Mesodermal cell (in vitro differentiated cells): ENCODE results near the gene SPRED1.
"Not testable (repeated sequence)": the region's sequence is repeated elsewhere in the genome, so short reads cannot be mapped to it uniquely, and the experiment has no call there.

Experiments
- H3K27ac ChIP-seq: 2 replicates; pipeline ENCODE4 v1.7.0; 2013; ENCODE audit warnings: mild to moderate bottlenecking, low read depth, low read length, moderate library complexity; ENCODE audit not compliant: severe bottlenecking
- H3K36me3 ChIP-seq: 2 replicates; pipeline ENCODE4 v1.7.1; 2013; ENCODE audit warnings: mild to moderate bottlenecking, low read length, moderate library complexity; ENCODE audit not compliant: control insufficient read depth, insufficient read depth
- H3K4me1 ChIP-seq: one replicate; pipeline ENCODE4 v1.7.1; 2013; ENCODE audit warnings: mild to moderate bottlenecking, low read length; ENCODE audit not compliant: insufficient read depth, control insufficient read depth, poor library complexity, severe bottlenecking
- H3K4me3 ChIP-seq: 2 replicates; pipeline ENCODE4 v1.7.0; 2013; ENCODE audit warnings: low read length, control low read depth, mild to moderate bottlenecking; ENCODE audit not compliant: insufficient read depth, poor library complexity, severe bottlenecking; ENCODE audit errors: extremely low read depth
- H3K9me3 ChIP-seq: 2 replicates; pipeline ENCODE4 v1.7.1; 2013; ENCODE audit warnings: mild to moderate bottlenecking, low read length, moderate library complexity; ENCODE audit not compliant: control insufficient read depth
- whole genome bisulfite sequencing, 2 experiments: methylation state at CpG; one replicate each; pipeline ENCODE4 v1.1.5; 2013; ENCODE audit warnings: missing lambda C conversion rate in 2 of 2; ENCODE audit not compliant: insufficient coverage in 2 of 2; 5-methylcytosine and 5-hydroxymethylcytosine counted together

SPRED1 gene

DNA sequence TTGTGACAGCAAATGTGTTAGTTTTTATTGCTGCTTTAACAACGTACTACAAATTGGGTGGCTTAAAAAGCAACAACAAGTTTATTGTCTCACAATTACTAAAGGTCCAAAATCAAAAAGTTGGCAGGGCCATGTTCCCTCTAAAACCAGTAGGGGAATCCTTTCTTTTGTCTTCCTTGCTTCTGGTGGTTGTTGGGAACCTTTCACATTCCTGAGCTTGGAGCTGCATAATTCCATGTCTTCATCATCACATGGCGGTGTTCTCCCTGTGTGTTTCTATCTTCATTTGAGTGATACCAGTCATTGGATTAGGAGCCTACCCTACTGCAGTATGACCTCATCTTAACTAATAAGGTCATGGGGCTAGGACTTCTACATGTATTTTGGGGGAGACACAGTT, 7.4 kb downstream of the SPRED1 start:
- no peak overlapping the region for H3K27ac ChIP-seq
- no peaks in the 10 kb centered on the region for H3K9me3 ChIP-seq
- H3K4me3 ChIP-seq: no peak overlapping the region
- 20% methylated on average over 1 of the region's 2 CpGs; no CpG with 5 or more reads in 1 of the 2 experiments for WGBS, 2 experiments
- H3K36me3 ChIP-seq: peaks cover 3% of the 10 kb centered on the region
- H3K4me1 ChIP-seq: peaks cover 5% of the 10 kb centered on the region

DNA sequence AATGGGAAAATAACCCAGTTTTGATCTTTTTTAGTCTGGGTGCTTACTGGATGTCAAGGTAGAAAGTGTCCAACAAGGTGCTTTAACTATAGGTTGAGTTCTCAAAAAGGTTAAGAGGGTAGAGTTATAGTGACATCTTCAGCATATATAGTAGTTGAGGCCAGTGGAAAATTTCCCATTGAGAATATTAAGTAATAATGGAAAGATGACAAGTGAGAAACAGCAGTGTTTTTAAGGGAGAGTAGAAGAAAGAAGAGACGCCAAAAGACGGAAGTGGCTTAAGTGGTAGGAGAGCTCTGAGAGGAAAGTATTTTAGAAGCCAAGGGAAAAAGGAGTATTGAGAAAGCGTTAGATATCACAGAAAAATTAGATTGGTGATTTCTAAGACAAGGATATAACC, 10.6 kb downstream of the SPRED1 start:
- Histone ChIP-seq H3K4me3 (no peak overlapping the region), H3K9me3 (no peaks in the 10 kb centered on the region), H3K36me3 (peaks cover 9% of the 10 kb centered on the region), H3K4me1 (no peaks in the 10 kb centered on the region), H3K27ac (no peak overlapping the region)
- 95 to 96% methylated on average over 3 of the region's 3 CpGs for WGBS, 2 experiments

DNA sequence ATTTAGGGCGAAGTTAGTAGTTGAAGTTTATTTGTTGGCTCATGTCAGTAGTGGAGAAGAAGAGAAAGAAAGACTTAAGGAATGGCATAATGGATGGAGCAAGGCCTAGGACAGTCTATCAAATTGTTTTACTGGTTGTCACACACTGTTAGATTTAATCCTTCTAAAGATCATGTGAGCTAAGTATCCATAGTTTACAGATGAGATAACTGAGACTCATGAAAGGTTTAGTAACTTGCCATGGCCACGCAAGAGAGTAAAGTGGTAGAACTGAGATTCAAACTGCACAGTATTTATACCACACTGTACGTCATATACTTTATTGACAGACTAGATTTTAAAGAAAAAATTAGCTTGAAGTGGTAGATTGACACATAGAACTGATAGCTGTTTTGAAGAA, 11.4 kb downstream of the SPRED1 start:
- H3K4me1 ChIP-seq: no peaks in the 10 kb centered on the region
- WGBS, 2 experiments: 92 to 100% methylated on average over 1 of the region's 3 CpGs

DNA sequence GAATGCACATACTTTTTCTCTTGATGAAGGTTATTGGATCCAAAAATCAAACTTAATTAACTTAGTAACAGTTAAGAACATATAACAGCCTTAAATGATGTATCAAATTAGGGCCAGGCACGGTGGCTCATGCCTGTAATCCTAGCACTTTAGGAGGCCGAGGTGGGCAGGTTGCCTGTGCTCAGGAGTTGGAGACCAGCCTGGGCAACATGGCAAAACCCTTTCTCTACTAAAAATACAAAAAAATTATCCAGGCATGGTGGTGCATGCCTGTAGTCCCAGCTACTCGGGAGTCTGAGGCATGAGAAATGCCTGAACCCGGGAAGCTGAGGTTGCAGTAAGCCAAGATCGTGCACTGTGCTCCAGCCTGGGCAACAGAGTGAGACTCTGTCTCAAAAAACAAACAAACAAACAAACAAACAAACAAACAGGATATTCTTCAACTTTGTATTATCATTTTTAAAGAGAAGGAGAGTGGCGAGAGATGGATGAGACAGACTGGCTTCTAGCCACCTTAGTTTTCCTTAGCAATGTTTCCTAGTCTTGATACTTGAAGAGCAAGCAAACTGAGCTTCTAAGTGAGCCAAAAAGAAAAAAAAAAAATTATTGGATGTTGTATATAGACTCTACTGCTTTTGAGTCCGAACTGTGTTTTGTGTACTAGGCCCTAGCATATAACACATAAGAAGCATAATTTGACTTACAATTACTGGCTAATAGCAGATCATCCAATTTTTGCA, 13.8 kb downstream of the SPRED1 start:
- no peak overlapping the region for H3K27ac ChIP-seq
- H3K36me3 ChIP-seq: peaks cover 31% of the 10 kb centered on the region
- no peaks in the 10 kb centered on the region for H3K4me1 ChIP-seq
- no peak overlapping the region for H3K4me3 ChIP-seq
- 88 to 89% methylated on average over 4 to 5 of the region's 7 CpGs for WGBS, 2 experiments
- H3K9me3 ChIP-seq: no peaks in the 10 kb centered on the region

More for the DNA sequence above, 11.4 kb downstream of the SPRED1 start:
- Histone ChIP-seq H3K36me3 (peaks cover 16% of the 10 kb centered on the region), H3K9me3 (no peaks in the 10 kb centered on the region), H3K27ac (no peak overlapping the region), H3K4me3 (no peak overlapping the region)

DNA sequence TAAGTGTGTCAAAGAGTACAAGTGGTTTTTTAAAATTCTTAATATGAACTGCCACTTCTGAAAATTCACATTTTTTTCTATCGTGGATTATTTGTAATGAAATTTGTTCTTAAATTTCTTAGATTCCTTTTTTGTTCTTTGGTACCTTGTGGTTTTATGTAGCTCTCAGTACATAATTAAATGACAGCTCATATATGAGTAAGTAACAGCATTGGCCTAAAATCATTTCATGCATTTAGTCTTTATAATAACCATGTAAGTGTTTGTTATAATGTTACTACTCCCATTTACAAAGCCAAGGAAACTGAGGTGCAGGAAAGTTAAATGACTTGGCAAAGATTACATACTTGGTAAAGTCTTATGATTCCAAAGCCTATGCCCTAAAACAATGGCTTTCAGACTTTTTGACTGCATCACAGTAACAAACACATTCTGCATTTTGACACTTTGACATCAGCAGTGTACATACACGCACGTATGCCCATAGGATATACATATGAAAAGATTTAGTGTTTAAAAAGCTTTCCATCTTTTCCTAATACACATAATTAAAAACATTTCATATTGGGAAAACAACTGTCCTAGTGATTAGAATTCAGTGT, 14.9 kb downstream of the SPRED1 start:
- no peak overlapping the region for H3K27ac ChIP-seq
- no peaks in the 10 kb centered on the region for H3K4me1 ChIP-seq
- H3K36me3 ChIP-seq: peaks cover 34% of the 10 kb centered on the region
- no CpG with 5 or more reads among the region's 3 CpGs for WGBS, 2 experiments
- H3K9me3 ChIP-seq: no peaks in the 10 kb centered on the region
- no peak overlapping the region for H3K4me3 ChIP-seq

DNA sequence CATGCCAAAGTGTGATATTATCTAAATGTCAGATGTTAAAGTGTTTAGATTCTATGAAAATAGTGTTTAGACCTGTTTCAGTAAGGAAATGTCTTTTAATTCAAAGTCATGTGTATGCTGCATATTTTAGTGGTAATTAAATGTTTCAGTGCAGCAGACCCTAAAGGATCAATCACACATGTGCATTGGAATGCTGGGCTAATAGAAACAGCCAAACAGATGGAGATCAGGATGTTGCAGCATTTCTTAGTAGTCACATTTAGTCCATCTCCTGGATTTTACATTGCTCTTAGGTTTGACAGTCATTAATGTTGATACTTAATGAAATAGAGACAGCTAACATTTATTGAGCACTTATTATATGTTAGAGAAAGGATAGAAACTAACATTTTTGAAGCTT, 18.5 kb downstream of the SPRED1 start:
- H3K36me3 ChIP-seq: peaks cover 47% of the 10 kb centered on the region
- H3K4me3 ChIP-seq: no peak overlapping the region
- H3K9me3 ChIP-seq: no peaks in the 10 kb centered on the region
- no peaks in the 10 kb centered on the region for H3K4me1 ChIP-seq
- no peak overlapping the region for H3K27ac ChIP-seq

DNA sequence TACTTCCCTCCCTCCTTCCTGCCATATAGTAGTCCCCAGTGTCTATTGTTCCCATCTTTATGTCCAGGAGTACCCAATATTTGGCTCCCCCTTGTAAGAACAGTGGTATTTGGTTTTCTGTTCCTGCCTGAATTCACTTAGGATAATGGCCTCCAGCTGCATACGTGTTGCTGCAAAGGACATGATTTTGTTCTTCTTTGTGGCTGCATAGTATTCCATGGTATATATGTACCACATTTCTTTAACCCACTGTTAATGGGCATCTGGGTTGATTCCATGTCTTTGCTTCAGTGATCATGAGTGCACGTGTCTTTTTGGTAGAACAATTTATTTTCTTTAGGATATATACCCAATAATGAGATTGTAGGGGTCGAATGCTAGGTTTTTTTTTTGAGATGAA, 19.3 kb downstream of the SPRED1 start:
- H3K36me3 ChIP-seq: peaks cover 47% of the 10 kb centered on the region
- H3K4me3 ChIP-seq: no peak overlapping the region
- no peaks in the 10 kb centered on the region for H3K4me1 ChIP-seq
- H3K27ac ChIP-seq: no peak overlapping the region
- WGBS, 2 experiments: no CpG with 5 or more reads among the region's 3 CpGs
- no peaks in the 10 kb centered on the region for H3K9me3 ChIP-seq

DNA sequence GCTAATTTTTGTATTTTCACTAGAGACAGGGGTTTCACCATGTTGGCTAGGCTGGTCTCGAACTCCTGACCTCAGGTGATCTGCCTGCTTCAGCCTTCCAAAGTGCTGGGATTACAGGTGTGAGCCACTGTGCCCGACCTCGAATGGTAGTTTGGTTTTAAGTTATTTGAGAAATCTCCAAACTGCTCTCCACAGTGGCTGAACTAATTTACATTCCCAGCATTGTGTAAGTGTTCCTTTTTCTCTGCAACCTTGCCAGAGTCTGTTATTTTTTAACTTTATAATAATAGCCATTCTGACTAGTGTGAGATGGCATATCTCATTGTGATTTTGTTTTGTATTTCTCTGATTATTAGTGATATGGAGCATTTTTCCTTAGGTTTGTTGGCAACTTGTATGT, 19.8 kb downstream of the SPRED1 start:
- H3K4me1 ChIP-seq, H3K4me3 ChIP-seq, H3K9me3 ChIP-seq, H3K27ac ChIP-seq: not testable (repeated sequence)
- H3K36me3 ChIP-seq: peaks cover 47% of the 10 kb centered on the region
- WGBS, 2 experiments: 84 to 87% methylated on average over 3 of the region's 3 CpGs

DNA sequence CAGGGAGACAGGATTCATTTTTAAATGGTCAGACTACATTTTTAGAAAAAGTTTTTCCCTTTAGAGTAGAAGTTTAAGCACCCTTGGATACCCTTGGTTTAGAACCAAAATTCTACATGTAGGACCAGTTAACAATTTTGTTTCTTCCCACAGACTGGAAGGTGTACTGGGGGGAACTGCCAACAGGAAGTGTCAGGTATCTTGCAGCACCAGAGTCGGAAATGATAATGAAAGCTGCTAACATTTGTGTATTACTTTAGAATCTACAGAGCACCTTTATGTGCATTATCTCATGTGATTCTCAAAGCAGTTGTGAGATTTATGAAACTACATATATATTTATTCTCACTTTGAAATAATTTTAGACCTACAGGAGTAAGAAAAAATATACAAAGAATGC, 21.5 kb downstream of the SPRED1 start:
- Histone ChIP-seq H3K36me3 (peaks cover 37% of the 10 kb centered on the region), H3K9me3 (no peaks in the 10 kb centered on the region), H3K4me3 (no peak overlapping the region), H3K4me1 (no peaks in the 10 kb centered on the region), H3K27ac (no peak overlapping the region)
- WGBS, 2 experiments: no CpG with 5 or more reads among the region's 1 CpG

DNA sequence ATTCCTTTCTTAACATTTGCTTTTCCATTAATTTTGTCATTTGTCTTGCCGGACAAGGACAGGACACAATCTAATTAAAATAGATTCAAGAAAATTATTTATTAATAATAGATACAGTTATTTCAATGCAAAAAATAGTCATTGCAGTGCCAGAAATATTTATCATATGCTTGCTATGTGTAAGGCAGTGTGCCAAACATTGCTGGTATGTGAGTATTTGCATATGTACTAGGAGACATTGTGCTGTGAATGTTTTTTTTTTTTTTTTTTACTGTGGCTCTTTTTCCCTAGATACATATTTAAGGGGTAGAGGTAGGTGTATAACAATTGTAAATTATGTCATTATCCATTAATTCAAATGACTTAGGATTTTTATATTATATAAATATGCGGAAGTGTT, 23.3 kb downstream of the SPRED1 start:
- Histone ChIP-seq H3K4me3 (no peak overlapping the region), H3K9me3 (no peaks in the 10 kb centered on the region), H3K4me1 (no peaks in the 10 kb centered on the region), H3K27ac (no peak overlapping the region), H3K36me3 (peaks cover 24% of the 10 kb centered on the region)
- WGBS, 2 experiments: no CpG with 5 or more reads among the region's 2 CpGs

DNA sequence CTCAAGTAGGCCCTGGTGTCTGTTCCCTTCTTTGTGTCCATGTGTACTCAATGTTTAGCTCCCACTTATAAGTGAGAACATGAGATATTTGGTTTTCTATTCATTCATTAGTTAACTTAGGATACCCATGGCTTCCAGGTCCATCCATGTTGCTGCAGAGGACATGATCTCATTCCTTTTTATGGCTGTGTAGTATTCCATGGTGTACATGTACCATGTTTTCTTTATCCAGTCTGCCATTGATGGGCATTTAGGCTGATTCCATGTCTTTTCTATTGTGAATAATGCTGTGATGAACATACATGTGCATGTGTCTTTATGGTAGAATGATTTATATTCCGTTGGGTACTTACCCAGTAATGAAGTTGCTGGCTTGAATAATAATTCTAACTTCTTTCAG, 24.6 kb downstream of the SPRED1 start:
- H3K36me3 ChIP-seq: peaks cover 22% of the 10 kb centered on the region
- H3K9me3 ChIP-seq, H3K4me3 ChIP-seq, H3K4me1 ChIP-seq, H3K27ac ChIP-seq: not testable (repeated sequence)
- WGBS, 2 experiments: no CpG with 5 or more reads among the region's 1 CpG
